KBM-7 (cell line): ENCODE data around the gene SLC39A11.

Experiments used
- DNase-seq: peaks from one replicate; pipeline ENCODE4 v3.0.0-alpha.2; 2015
- in situ Hi-C: fragments of 300-500 bp; cut with MboI; formaldehyde crosslinking; loops from 2 replicates; pipeline ENCODE4 v1.14.3; 2020; ENCODE audit warnings: low sequenced_read_pairs, low pct_unique_long_range_greater_than_20kb, mixed read lengths

Gene SLC39A11

DNA sequence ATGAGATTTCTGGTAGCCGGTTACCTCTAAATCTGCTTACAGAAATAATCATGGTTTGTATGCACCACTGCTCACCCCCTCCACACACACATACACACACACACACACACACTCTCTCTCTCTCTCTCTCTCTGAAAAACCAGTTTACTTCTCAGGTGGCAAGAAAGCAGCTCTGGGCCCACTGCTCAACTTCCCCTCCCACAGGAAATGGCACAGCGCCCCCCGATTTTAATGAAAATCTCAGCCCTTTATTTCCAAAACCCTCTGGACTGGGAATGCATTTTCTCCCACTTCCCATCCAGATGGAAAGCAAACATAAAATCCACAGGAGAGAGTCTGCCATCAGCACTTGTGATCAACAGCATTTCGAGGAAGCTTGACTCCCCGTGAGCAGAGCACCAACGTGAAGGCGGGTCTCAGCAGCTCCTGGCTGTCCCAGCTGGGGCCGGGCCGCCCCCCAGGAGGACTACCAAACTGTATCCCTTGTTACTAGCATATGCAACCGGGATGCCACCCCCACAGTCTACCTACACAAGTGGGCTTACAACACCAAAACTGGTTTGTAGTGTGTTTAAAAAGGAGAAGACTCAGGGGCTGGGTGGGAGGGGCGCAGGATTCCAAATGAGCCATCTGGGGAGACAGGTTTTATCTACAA, 121.1 kb downstream of the SLC39A11 start:
- no peak for DNase-seq
- in situ Hi-C loops: no loop called here

DNA sequence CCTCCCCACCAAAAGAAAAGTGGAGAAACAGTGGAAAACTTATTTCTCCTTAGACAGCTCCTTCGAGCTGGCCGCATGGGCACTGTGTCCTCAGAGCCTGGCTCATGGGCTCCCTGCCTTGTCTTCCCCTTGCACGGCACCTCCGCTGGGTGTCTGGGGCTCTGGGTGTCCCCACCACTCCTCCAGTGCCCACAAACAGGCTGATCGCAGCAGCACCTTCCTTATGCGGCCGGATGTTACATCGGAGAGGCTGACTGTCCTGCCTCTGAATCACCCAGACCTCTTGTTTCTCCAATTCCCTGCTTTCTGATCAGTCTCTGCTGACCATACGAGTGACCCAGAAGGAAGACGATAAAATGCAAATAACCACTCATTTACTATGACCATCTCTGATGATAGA, 121.7 kb downstream of the SLC39A11 start:
- DNase-seq: no peak
- in situ Hi-C loops: no loop called here

DNA sequence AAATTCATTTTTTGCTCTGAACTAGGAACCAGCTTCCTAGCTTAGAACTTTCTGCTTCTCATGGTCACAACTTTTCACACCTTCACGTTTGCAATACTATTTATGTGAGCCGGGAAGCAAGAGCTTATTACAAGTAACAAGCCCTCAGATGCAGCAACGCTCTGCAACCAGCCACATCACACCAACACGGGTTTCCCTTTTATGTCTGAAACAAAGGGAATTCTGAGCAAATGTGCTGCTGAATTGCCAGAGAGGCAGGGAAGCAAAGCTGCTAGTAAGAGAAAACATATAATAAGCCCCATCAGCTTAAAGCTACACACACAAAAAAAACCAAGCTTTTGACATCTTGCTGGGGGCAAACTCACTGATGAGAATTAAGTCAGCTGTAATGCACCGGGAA, 122.2 kb downstream of the SLC39A11 start:
- no peak for DNase-seq
- in situ Hi-C loops: no loop called here

DNA sequence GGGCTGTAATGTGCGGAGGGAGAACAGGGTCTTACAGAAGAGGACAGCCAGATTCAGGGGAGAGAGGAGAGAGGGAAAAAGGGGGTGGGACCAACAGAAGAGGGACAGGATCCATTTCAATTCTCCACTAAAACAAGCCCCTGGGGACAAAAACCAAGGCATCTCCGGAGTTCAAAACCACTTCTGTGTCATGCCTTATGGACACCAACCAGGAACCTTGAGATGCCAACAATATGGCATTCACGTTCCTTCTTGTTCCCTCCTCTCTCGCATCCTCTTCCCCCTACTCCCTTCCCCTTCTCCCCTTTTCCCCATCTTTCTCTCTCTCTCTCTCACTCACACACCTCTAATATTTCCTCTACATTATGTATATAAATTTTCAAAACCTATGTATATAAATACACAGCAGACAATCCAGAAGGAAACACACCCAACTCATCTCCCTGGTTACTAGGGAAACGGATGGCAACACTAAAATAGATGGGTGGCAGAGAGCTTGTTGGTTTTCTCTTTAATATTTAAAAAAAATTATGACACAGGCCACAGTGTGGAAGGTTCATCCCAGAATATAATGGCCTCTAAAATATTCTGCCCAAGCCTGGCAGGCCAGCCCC, 123.1 kb downstream of the SLC39A11 start:
- no peak for DNase-seq
- in situ Hi-C loops: no loop called here

DNA sequence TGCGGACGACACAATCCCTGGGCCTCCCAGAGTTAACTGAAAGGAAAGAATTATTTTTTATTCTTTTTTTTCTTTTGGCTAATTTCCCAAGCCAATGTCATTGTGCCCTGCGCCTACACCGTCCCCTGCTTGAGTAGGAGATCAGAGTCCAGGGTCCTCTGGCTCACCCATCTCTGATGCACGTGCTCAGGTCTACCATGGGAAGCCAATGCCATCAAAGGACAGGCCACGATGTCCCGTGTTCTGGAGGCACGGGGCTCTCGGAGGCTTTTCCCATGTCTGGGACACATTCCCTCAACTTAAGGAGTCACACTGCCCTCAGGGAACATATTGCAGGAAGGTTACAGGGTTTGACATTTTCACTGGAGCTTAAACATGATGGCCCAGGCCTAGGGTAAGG, 123.7 kb downstream of the SLC39A11 start:
- in situ Hi-C loops: no loop called here
- DNase-seq: no peak

DNA sequence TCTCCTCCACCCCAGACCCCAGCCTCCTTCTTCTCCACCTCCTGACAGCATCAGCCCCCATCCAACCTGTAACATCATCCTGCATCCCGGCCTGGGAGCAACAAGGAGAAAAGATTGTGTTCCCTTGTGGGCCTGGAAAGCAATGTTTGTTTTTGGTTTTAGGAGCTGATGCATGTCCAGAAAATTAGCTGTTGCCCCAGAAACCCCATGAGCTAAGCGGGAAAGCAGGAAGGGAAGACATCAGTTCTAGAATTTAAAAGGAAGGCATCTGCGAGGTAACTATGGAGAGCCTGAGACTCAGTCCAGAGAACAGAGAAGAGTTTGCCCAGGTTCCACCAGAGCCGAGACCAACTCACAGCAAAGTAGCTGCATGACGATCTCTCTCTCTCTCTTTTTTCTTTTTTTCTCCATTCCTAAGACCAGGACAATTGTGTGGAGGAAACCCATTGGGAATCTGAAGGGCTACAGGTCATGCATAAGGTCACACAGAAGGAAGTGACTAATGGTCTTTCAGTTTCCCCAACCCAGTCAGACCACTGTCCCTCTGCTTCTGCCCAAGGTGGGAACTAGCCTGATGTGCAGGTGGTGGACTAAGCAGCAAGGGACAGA, 124.4 kb downstream of the SLC39A11 start:
- DNase-seq: no peak
- in situ Hi-C loops: no loop called here

DNA sequence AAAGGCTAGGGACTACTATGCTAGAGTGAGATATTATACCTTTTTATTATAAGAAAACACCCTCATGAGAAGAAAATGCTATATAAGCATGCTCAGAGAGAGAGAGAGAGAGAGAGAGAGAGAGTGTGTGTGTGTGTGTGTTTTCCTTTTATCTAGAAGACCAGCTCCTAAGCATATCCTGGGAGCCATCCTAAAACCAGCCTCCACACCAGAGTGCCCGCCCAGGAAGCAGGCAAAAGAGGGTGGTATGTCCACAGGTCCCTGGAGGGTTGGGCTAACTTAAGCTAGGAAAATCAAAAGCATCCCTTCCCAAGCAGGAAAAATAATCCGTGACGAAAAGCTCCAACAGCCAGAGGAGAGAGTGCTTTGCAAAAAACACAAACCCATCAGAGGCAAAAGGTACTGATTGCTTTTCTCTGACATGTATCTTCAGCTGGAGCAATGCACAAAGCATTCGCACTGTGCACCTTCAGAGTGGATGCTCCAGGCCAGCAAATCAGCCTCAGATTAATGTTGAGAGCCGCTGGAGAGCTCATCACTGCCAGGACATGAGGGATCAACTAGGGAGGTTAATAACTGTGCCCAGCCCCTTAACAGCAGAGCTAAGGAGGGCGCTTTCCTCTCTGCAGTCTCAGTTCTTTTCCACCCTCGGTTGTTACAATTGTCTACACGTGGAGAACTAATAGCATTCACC, 125.1 kb downstream of the SLC39A11 start:
- in situ Hi-C loops: no loop called here
- DNase-seq: no peak

DNA sequence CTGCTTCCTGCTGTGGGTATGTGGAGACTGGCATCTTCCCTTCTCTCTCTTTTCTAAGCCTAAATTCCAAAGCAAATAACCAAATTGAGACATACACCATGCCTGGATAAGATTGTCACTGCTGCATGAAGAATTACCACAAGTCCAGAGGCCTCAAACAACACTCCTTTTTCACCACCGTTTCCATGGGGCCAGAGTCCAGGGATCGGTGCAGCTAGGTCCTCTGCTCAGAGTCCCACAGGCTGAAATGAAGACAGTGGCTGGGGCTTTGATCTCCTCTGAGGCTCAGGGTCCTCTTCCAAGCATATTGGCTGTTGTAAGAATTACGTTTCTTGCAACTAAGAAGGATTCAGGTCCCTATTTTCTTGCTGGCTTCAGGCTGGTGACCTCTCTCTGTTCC, 130.4 kb downstream of the SLC39A11 start:
- no peak for DNase-seq
- in situ Hi-C loops: no loop called here

DNA sequence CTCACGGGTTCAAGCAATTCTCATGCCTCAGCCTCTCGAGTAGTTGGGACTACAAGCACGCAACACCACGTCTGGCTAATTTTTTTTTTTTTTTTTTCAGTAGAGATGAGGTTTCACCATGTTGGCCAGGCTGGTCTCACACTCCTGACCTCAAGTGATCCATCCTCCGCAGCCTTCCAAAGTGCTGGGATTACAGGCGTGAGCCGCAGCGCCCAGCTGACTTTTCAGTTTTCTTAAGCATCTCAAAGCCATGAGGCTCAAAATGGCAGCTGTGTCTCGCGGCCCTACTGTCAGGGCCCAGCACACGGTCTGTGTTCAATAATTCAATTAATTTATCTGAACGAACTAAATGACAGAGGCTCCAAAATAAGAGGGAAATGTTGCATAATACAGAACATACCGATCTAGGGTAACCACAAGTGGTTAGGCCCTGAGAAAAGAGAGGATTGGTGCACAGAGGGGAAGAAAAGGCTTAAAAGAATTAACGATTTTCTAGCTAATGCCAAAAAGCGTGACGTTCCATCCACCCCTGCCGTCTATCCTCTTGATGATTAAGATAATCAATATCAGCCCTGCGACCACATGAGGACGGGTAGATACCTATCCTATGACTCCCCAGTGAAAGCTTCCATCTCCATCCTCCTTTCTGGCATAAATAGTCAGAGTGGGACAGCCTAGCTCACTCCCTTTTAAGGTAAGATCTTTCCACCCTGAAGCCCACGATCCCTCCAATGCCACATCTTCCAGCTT, 136.9 kb downstream of the SLC39A11 start:
- no peak for DNase-seq
- in situ Hi-C loops: no loop called here

DNA sequence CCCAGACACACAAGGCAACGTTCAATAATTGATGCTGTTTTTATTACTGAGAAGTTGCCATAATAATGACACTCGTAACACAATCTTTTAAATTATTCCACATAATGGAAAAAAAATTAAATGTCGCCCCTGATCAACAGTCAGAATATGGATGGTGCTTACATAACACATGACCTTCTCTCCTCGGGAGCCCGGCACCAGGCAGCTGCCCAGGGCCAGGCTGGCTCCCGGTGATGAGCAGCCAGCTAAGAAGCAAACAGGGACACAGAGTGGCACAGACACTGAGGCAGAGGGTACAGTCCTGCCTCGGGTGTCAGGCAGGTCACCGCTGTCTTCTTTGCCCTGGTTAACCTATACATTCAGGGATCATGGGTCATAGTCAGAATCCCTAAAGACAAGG, 137.9 kb downstream of the SLC39A11 start:
- in situ Hi-C loops: no loop called here
- no peak for DNase-seq

DNA sequence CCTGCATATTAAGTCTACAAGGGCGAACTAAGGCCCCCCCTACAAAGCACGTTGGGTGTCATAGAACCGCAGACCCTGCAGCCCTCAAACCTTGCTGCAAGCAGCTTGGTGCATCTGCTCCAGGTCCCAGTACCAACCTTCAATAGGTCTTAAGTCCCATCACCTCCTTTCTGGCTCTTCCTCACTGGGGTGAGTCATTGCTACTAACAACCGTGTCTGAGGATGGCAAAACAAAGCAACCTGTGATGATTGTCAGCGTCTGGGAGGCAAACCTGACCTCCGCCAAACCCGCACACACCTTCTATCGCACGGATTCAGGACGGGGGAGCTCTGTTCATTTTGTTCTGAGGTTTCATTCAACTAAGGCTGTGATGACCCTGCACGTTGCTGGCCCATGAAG, 138.9 kb downstream of the SLC39A11 start:
- no peak for DNase-seq
- in situ Hi-C loops: no loop called here

DNA sequence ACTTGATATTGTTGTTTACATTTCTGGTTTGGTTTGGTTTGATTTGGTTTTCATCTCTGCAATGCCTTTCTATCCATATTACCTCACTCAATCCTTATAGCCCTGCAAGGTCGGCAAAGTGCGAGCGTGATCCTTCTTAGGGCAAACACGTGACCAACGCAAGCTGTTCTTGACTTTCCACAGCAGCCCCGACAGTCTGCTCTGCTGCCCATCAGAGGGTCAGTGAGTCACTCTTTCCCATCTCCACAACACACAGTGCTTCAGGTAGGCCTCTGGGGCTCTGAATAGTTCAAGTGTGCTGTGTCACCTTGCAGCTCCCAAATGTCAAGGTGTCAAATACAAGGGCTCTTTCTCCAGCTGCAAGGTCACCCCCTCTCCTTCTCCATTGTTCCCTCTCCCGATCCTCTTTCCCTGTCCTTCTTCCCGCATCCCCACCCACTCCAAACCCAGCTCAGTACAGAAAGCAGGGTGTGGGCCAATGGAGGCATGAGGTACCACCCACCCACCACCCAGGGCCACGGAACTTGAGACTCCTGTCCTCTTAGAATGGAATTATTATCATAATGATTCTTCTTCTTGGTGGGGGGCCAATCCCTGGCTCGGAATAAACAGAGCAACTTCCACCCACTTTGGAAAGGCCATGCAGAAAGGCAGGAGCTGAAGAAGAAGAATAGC, 139.7 kb downstream of the SLC39A11 start:
- no peak for DNase-seq
- in situ Hi-C loops: no loop called here

DNA sequence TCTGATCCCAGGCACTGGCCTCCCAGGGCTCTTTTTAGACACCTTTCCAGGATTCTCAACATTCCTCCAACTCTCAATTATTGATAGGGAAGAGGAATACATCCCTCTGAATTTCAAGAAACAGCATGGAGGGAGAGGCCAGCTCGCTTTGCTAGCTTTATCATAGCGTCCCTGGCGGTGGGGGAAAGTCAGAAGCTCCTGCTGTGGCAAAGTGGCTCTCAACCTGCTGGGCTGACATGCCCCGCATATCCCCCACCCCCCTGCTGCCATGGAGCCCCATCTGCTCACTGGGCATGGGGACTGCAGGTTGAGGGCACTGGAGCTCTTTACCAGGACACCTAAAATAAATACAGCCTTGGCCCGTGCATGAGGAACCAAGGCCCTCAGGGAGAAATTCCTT, 140.3 kb downstream of the SLC39A11 start:
- in situ Hi-C loops: no loop called here
- DNase-seq: no peak

DNA sequence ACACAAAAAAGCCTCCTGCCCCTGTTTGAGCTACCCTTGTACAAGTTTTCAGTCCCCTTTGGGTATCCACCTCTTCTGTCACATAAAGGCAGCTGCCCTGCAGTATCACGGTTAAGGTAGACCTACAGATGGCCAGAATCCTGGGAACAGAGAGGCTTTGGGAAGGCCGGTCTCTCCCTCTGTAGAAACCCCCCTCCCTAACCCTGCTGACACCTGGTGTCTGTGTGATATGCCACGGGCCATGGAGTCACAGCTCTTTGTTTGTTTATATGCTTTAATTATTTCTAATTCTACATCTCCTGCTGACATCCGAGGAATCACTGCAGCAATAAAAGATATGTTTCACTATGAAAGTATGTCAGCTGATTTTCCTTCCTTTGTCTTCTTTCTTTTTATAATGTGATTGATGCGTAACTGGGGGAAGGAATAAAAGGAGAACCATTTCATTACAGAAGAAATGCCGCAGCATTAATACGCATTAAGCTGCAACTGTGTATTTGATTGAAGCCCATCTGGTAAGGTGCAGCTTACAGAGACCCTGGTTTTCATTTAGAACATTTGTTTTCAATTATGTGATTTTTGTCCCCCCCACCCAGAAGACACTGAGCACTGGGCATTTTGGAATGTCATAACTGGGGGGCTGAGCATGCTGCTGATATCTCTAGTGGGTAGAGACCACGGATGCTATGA, 142.1 kb downstream of the SLC39A11 start:
- DNase-seq: no peak
- in situ Hi-C loops: no loop called here

DNA sequence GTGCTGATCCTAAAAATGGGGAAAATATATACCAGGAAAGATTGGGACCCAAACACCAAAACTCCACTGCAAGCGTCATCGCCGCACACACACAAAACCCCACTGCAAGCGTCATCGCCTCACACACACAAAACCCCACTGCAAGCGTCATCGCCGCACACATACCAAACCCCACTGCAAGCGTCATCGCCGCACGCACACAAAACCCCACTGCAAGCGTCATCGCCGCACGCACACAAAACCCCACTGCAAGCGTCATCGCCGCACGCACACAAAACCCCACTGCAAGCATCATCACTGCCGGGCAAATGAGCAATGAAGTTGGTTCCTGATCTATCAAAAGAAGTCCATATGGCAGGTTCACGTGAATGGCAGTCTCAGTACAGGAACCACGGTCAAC, 144.4 kb downstream of the SLC39A11 start:
- in situ Hi-C loops: no loop called here
- DNase-seq: no peak

DNA sequence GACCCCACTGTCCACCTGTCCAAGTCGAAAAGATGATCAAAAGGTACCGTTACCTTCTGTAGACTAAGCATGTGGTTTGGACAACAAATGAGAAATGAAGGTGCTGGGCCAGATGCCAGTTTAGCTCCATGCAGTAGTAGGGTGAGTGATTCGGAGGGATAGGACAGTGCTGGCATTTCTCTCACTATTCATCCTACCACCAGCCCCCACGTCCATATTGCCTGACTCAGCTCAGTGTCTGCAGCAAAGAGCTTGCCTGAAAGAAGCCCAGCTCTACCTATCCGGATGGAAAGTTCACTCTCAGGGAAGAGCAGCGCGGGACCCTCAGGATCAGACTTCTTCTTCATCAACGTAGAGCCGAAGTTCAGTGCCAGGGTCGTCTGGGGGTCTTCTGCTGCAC, 145.0 kb downstream of the SLC39A11 start:
- DNase-seq: no peak
- in situ Hi-C loops: no loop called here

DNA sequence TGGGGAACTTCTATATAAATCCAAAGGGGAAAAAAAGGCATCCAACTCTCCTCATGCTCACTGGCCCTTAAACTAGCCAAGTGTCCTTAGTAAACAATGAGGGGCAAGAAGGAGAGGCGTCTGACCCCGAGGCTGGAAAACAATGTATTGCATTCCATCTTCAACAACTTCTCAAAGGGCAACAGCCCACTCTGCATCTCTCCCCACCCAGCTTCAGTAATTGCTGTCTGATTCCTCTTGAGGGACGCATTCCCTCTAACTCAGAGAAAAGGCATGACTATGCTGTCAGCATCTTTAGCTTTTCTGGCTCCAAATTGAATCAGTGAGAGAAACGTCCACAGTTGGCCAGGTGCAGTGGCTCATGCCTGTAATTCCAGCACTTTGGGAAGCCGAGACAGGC, 145.8 kb downstream of the SLC39A11 start:
- in situ Hi-C loops: no loop called here
- no peak for DNase-seq

DNA sequence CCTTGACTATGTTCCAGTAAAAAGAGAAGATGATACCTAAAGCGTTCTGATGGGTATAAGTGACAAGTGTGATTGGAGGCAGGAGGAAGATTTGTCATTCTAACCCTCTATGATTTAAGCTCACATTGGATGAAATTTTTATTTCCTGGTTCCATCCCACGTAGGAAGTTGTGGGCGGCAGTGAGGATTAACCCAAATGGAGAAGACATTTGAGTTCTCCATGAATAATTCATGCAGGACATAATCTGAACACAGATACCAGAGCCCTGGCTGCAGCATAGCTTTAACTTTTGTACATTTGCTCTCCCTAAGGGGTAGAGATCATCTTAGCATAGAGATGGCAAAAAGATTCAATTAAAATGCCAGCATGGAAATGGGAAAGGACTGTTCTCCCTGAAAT, 146.3 kb downstream of the SLC39A11 start:
- in situ Hi-C loops: no loop called here

DNA sequence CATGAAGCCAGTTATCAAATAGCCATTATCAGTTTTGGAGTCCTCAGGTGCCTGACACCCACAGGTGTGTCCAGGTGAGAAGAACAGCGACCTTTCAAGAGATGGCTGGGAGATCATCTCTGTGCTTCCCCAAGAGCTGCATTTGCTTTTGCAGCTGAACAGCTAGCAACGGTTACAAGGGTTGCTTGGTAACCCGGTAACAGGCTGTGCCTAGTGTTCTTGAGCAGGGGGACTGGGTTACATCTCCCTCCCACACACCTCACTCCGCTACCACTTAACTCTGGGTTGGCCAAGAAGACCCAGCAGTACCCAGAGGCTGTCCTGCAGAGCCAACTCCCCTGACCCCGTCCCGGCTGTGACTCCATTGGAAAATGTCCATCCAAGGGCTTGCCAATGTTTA, 147.0 kb downstream of the SLC39A11 start:
- in situ Hi-C loops: no loop called here
- no peak for DNase-seq

More for the DNA sequence above, 146.3 kb downstream of the SLC39A11 start:
- DNase-seq: no peak
